Activated CD8-positive, alpha-beta T cell treated with anti-CD3 and anti-CD28 coated beads for 36 hours (primary cell): ENCODE results near the gene ELN. TPM values are rescaled to one million over a fixed set of nuclear protein-coding genes. Genes with fewer than 3 reads are reported as not detected.

Experiments used
- ATAC-seq: fragments of 200-7000 bp; cut with Tn5 transposase; one replicate; pipeline ENCODE4 v1.10.0; 2021; ENCODE audit warnings: mild to moderate bottlenecking, moderate library complexity
- CTCF ChIA-PET: fragments of 350-600 bp; sonication (Branson Sonifier 250); formaldehyde crosslinking; loops from one replicate; lab custom pipeline; 2021; ENCODE audit warnings: antibody characterized with exemption; lab: Charles Lee
- POLR2A ChIA-PET: fragments of 350-600 bp; sonication (Branson Sonifier 250); formaldehyde crosslinking; loops from one replicate; lab custom pipeline; 2021; ENCODE audit warnings: antibody characterized with exemption; lab: Charles Lee
- DNase-seq: peaks from one replicate; pipeline ENCODE4 v3.0.0-alpha.2; 2020
- H3K27ac Mint-ChIP-seq: one replicate; pipeline ENCODE4 v1.8.0; 2021; ENCODE audit warnings: mild to moderate bottlenecking, mixed read lengths
- H3K27me3 Mint-ChIP-seq: one replicate; pipeline ENCODE4 v1.8.0; 2021; ENCODE audit warnings: mixed read lengths
- H3K36me3 Mint-ChIP-seq: one replicate; pipeline ENCODE4 v1.8.0; 2021; ENCODE audit warnings: low read depth, mixed read lengths
- H3K4me1 Mint-ChIP-seq: one replicate; pipeline ENCODE4 v1.8.0; 2021; ENCODE audit warnings: low read depth, mixed read lengths
- H3K4me3 Mint-ChIP-seq: one replicate; pipeline ENCODE4 v1.8.0; 2021; ENCODE audit warnings: mild to moderate bottlenecking, moderate library complexity, mixed read lengths
- H3K9me3 Mint-ChIP-seq: one replicate; pipeline ENCODE4 v1.8.0; 2021; ENCODE audit warnings: mixed read lengths
- CTCF ChIP-seq: fragments of 200-600 bp; IDR thresholded peaks from one replicate; pipeline ENCODE4 v1.8.0; 2022; ENCODE audit warnings: antibody characterized with exemption, mild to moderate bottlenecking
- intact Hi-C: fragments of 100-400 bp; cut with micrococcal nuclease; formaldehyde crosslinking; loops from one replicate; pipeline ENCODE4 v1.10.0; 2022
- total RNA-seq, 2 experiments: library from RNA; stranded (reverse); gene quantifications; one replicate each; pipeline ENCODE4 v1.2.3, GENCODE V29; 2021

Gene ELN
- total RNA-seq, 2 experiments from 2014 or later = not detected

GRCh38 chr7:74033372-74034311 is 5.7 kb downstream of the ELN start:
- H3K9me3 Mint-ChIP-seq = no peaks in the 10 kb centered on the region
- H3K4me3 Mint-ChIP-seq = no peak overlapping the region
- intact Hi-C loops = no loop called here
- no peaks in the 10 kb centered on the region for H3K36me3 Mint-ChIP-seq
- peaks cover 13% of the 10 kb centered on the region for H3K27me3 Mint-ChIP-seq
- ATAC-seq (no peak), DNase-seq (no peak)
- ChIA-PET POLR2A (no interaction called here), CTCF (interaction anchor here (1.3 to 7.3 kb wide), 2 partner anchors 7 to 35 kb away, joined by 3 to 38 read pairs; partner anchors contain the start of gene ELN)
- H3K4me1 Mint-ChIP-seq = no peaks in the 10 kb centered on the region
- H3K27ac Mint-ChIP-seq = no peak overlapping the region
- no peak for TF ChIP-seq CTCF

- Mint-ChIP-seq H3K27ac (no peak overlapping the region), H3K36me3 (no peaks in the 10 kb centered on the region), H3K4me3 (no peak overlapping the region), H3K27me3 (no peaks in the 10 kb centered on the region), H3K4me1 (no peaks in the 10 kb centered on the region), H3K9me3 (no peaks in the 10 kb centered on the region)
- ATAC-seq (no peak), DNase-seq (no peak)
- ChIA-PET POLR2A (interaction anchor here (1.2 kb wide), 1 partner anchor 12 kb away, joined by 3 read pairs; no protein-coding TSS in a partner anchor), CTCF (interaction anchor here (7.3 kb wide), 1 partner anchor 11 kb away, joined by 38 read pairs; the partner anchor contains the start of gene ELN)
- intact Hi-C loops = no loop called here
- TF ChIP-seq CTCF = no peak
These were observed 9.6 kb downstream of the ELN start for GRCh38 chr7:74037609-74038008.

GRCh38 chr7:74038194-74038961 is 10.4 kb downstream of the ELN start:
- no peak for TF ChIP-seq CTCF
- Mint-ChIP-seq H3K27me3 (no peaks in the 10 kb centered on the region), H3K4me1 (no peaks in the 10 kb centered on the region), H3K4me3 (no peak overlapping the region), H3K27ac (no peak overlapping the region), H3K36me3 (no peaks in the 10 kb centered on the region), H3K9me3 (no peaks in the 10 kb centered on the region)
- no peak for ATAC-seq
- intact Hi-C loops = no loop called here
- ChIA-PET POLR2A (no interaction called here), CTCF (interaction anchor here (1.1 to 7.3 kb wide), 2 partner anchors 8 to 12 kb away, joined by 3 to 38 read pairs; partner anchors contain the start of gene ELN)
- DNase-seq = no peak

- Mint-ChIP-seq H3K4me3 (no peak overlapping the region), H3K27ac (no peak overlapping the region), H3K27me3 (no peaks in the 10 kb centered on the region), H3K36me3 (no peaks in the 10 kb centered on the region), H3K9me3 (no peaks in the 10 kb centered on the region), H3K4me1 (no peaks in the 10 kb centered on the region)
- no peak for ATAC-seq
- intact Hi-C loops = no loop called here
- DNase-seq = no peak
- ChIA-PET POLR2A (interaction anchor here (0.6 kb wide), 1 partner anchor 978 kb away, joined by 3 read pairs; no protein-coding TSS in a partner anchor), CTCF (interaction anchor here (1.1 to 7.3 kb wide), 2 partner anchors 9 to 13 kb away, joined by 3 to 38 read pairs; partner anchors contain the start of gene ELN)
- no peak for TF ChIP-seq CTCF
These were observed 11.4 kb downstream of the ELN start for GRCh38 chr7:74039337-74039736.
